ENCODE data around the gene IL20. TPM values are rescaled to one million over a fixed set of nuclear protein-coding genes. Genes with fewer than 3 reads are reported as not detected.

Gene IL20
- total RNA-seq, 1 donor, result not detected

- no peak for TF ChIP-seq CTCF (IDR thresholded peaks at IDR 0.05; ENCODE audit: insufficient read depth, low read length)
- no peak overlapping the region for H3K4me3 ChIP-seq (ENCODE audit: low read depth, low read length)
- DNase-seq (ENCODE audit: low read depth), result no peak
Measured at GRCh38 chr1:206841609-206842323, 23.7 kb upstream of the IL20 start.

- no peak for TF ChIP-seq CTCF (IDR thresholded peaks at IDR 0.05; ENCODE audit: insufficient read depth, low read length)
- DNase-seq (ENCODE audit: low read depth), result no peak
- no peak overlapping the region for H3K4me3 ChIP-seq (ENCODE audit: low read depth, low read length)
Measured at GRCh38 chr1:206842854-206843253, 22.6 kb upstream of the IL20 start.

- no peak for TF ChIP-seq CTCF (IDR thresholded peaks at IDR 0.05; ENCODE audit: insufficient read depth, low read length)
- no peak for DNase-seq (ENCODE audit: low read depth)
- no peak overlapping the region for H3K4me3 ChIP-seq (ENCODE audit: low read depth, low read length)
Measured at GRCh38 chr1:206843626-206844025, 21.8 kb upstream of the IL20 start.

- H3K4me3 ChIP-seq (ENCODE audit: low read depth, low read length), result no peak overlapping the region
- no peak for TF ChIP-seq CTCF (IDR thresholded peaks at IDR 0.05; ENCODE audit: insufficient read depth, low read length)
- DNase-seq (ENCODE audit: low read depth), result no peak
Measured at GRCh38 chr1:206846487-206846886, 18.9 kb upstream of the IL20 start.

- TF ChIP-seq CTCF (IDR thresholded peaks at IDR 0.05; ENCODE audit: insufficient read depth, low read length), result no peak
- no peak for DNase-seq (ENCODE audit: low read depth)
- H3K4me3 ChIP-seq (ENCODE audit: low read depth, low read length), result no peak overlapping the region
Measured at GRCh38 chr1:206847337-206847834, 18.0 kb upstream of the IL20 start.

- no peak for TF ChIP-seq CTCF (IDR thresholded peaks at IDR 0.05; ENCODE audit: insufficient read depth, low read length)
- H3K4me3 ChIP-seq (ENCODE audit: low read depth, low read length), result no peak overlapping the region
Measured at GRCh38 chr1:206847946-206848345, 17.5 kb upstream of the IL20 start.

GRCh38 chr1:206850401-206850800 lies 15.0 kb upstream of the IL20 start:
- H3K4me3 ChIP-seq (ENCODE audit: low read depth, low read length), result no peak overlapping the region
- TF ChIP-seq CTCF (IDR thresholded peaks at IDR 0.05; ENCODE audit: insufficient read depth, low read length), result no peak
- no peak for DNase-seq (ENCODE audit: low read depth)

More at GRCh38 chr1:206847946-206848345, 17.5 kb upstream of the IL20 start:
- no peak for DNase-seq (ENCODE audit: low read depth)

Measured in fibroblast of the aortic adventitia (primary cell).